ENCODE results near the gene NUP93. TPM values are rescaled to one million over a fixed set of nuclear protein-coding genes. Genes with fewer than 3 reads are reported as not detected.

Gene NUP93
- total RNA-seq, 1 experiment from 2014 or later = 102 TPM

DNA sequence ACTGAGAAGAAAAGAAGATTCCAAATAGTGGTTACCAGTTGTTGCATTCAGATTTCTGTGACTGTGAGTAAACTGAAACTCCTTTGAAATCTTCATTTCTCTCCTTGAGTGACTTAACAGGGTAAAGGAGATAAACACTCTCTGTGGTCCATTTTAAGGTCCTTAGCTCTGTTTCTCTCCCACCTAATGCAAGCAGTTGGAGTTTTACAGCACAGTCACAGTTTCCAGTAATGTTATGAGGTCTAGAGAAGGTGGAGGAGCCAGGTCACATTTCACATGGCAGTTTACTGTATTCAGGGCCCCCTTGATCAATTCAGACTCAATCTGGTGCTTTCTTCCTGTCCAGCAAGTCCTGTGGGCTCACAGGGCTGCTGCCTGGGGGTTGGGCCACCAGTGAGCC, 102.8 kb downstream of the NUP93 start:
- H3K27ac ChIP-seq = no peak overlapping the region
- no peaks in the 10 kb centered on the region for H3K4me1 ChIP-seq (replicated peaks)
- H3K27me3 ChIP-seq (replicated peaks) = no peaks in the 10 kb centered on the region
- DNase-seq (ENCODE audit: low read depth in 1 of 2, low spot score in 2 of 2) = no peak
- H3K36me3 ChIP-seq = peaks cover 71% of the 10 kb centered on the region
- no peak overlapping the region for H3K4me3 ChIP-seq
- H3K9me3 ChIP-seq (replicated peaks) = no peaks in the 10 kb centered on the region

DNA sequence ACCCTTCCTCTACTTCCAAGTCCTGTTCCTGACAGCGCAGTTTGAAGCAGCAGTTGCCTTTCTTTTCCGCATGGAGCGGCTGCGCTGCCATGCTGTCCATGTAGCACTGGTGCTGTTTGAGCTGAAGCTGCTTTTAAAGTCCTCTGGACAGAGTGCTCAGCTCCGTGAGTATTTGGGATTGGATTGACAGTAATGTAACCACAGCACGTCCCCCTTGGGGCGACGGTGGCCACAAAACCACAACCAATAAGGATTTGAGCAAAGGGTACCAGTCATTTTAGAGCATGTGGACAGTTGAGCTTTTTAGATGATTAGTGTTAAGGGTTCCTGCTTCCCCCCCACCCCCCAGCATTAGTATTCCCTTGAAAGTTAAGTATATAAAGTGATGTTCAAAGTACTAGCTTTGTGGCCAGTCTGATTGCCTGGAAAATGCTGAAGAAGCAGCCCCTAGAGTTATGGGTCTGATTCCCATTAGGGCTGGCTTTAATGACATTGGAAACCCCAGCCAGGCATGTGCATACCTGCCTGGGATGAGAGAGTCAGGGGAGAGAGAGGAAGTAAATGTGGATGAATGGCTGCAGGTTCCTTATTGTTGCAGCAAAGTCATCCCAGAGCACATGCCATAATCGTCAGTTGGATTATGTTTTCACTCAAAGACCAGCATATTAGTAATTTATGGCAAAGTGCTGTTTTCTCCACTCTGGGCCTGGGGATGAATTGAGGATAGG, 103.5 kb downstream of the NUP93 start:
- Histone ChIP-seq H3K4me1 (replicated peaks) (no peaks in the 10 kb centered on the region), H3K27me3 (replicated peaks) (no peaks in the 10 kb centered on the region), H3K9me3 (replicated peaks) (no peaks in the 10 kb centered on the region; the same call in 1 of the 2 replicates), H3K4me3 (no peak overlapping the region), H3K27ac (no peak overlapping the region), H3K36me3 (peaks cover 77% of the 10 kb centered on the region)
- no peak for DNase-seq (ENCODE audit: low read depth in 1 of 2, low spot score in 2 of 2)

DNA sequence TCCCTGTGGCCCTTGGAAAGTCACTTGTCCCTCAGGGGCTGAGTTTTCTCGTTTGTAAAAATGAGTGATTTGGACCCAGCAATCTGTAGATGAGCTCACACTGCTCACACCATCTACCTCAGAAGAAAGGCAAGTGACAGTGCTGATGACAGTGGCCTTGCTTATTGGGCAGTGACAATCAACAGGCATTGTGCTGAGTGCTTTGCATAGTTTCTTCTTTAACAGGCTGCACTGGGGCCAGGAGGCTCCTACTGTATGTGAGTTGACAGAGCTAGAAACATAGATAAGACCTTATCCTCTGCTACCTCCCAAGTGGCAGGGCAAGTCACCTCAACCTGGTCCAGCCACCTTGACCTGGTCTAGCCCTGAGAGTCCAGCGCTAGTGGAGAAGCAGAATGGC, 105.4 kb downstream of the NUP93 start:
- no peak overlapping the region for H3K27ac ChIP-seq
- H3K27me3 ChIP-seq (replicated peaks) = no peaks in the 10 kb centered on the region
- H3K9me3 ChIP-seq (replicated peaks) = no peaks in the 10 kb centered on the region; the same call in 1 of the 2 replicates
- DNase-seq (ENCODE audit: low read depth in 1 of 2, low spot score in 2 of 2) = no peak
- peaks cover 78% of the 10 kb centered on the region for H3K36me3 ChIP-seq
- no peaks in the 10 kb centered on the region for H3K4me1 ChIP-seq (replicated peaks)
- no peak overlapping the region for H3K4me3 ChIP-seq

DNA sequence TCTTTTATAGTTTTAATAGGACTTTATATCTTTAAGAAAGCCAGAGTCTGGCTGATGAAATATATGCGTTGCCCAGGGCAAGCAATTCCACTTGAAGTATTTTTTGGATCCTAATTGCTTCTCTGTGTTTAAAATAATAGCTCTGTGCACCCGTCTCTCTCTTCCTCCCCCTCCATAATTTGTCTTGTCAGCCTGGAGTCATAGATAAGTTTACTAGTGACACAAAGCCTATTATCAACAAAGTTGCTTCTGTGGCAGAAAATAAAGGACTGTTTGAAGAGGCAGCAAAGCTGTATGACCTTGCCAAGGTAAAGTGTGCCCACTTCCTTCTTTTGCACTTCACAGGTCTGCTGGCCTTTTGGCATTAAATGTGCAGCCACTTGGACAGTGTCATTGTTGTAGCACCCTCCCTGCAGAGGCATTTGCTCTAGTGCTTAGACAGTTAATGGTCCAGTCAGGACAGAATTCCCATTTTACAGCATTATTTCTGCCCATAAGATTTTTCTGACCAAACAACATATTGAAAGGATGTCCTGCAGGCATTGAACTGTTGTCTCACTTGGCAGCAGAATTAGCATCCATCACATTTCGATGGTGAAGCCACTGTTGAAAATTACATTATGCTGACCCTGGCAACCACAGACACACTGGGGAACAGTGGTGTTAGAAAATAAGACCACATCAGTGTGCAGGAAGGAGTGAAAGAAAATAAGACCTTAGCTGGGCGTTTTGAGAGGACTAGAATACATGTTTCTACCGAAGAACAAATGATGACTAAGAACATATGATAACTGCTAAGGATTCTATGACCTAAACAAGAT, 106.7 kb downstream of the NUP93 start:
- Histone ChIP-seq H3K36me3 (peaks cover 76% of the 10 kb centered on the region), H3K9me3 (replicated peaks) (no peaks in the 10 kb centered on the region; the same call in 1 of the 2 replicates), H3K4me1 (replicated peaks) (no peaks in the 10 kb centered on the region), H3K4me3 (no peak overlapping the region), H3K27ac (no peak overlapping the region), H3K27me3 (replicated peaks) (no peaks in the 10 kb centered on the region)
- no peak for DNase-seq (ENCODE audit: low read depth in 1 of 2, low spot score in 2 of 2)

DNA sequence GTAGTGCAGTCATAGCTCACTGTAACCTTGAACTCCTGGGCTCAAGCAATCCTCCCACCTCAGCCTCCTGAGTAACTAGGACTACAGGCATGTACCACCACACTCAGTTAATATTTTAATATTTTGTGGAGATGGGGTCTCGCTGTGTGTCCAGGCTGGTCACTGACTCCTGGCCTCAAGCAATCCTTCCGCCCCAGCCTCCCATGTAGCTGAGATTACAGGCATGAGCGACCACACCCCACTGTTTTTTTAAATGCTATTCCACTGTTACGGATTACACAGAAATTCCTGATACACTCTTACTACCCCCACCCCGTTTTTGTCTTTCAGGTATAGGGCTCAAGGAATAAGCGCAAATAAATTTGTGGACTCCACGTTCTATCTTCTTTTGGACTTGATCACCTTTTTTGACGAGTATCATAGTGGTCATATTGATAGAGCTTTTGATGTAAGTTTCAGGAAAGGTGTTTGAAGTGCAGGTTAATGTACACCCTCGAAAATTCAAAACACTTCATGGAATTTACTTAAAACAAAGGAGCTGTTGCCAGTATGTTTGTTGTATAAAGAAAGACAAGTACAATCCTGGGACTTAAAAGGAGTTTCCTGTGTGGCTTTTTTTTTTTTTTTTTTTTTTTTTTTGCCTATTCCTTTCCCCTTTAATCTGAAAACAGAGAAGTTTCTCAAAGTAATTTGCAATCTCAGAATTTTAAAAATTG, 108.9 kb downstream of the NUP93 start:
- Histone ChIP-seq H3K4me3 (no peak overlapping the region), H3K9me3 (replicated peaks) (no peaks in the 10 kb centered on the region; the same call in 1 of the 2 replicates), H3K27me3 (replicated peaks) (no peaks in the 10 kb centered on the region), H3K4me1 (replicated peaks) (no peaks in the 10 kb centered on the region), H3K27ac (no peak overlapping the region), H3K36me3 (peaks cover 81% of the 10 kb centered on the region)
- DNase-seq (ENCODE audit: low read depth in 1 of 2, low spot score in 2 of 2) = no peak

DNA sequence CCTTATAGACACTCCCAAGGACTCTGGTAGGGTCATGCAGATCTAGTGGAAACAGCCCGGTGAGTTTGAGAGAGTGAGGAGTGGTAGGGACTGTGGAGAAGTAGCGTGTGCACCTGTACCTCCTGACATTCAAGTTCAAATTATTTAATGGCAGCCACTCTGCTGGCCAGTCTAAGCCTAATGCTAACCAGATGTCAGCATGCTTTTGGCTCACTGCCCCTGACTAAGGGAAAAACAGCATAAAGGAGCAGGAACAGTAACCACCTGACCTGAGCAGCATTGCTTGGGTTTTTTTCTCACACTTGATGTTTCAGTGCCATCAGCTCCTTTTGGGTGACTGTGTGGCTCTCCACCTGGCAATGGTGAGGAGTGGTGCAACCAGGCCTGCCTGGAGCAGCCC, 111.3 kb downstream of the NUP93 start:
- no peaks in the 10 kb centered on the region for H3K27me3 ChIP-seq (replicated peaks)
- peaks cover 66% of the 10 kb centered on the region for H3K36me3 ChIP-seq
- no peak overlapping the region for H3K4me3 ChIP-seq
- H3K27ac ChIP-seq = no peak overlapping the region
- no peaks in the 10 kb centered on the region for H3K4me1 ChIP-seq (replicated peaks)
- no peak for DNase-seq (ENCODE audit: low read depth in 1 of 2, low spot score in 2 of 2)
- no peaks in the 10 kb centered on the region; the same call in 1 of the 2 replicates for H3K9me3 ChIP-seq (replicated peaks)

DNA sequence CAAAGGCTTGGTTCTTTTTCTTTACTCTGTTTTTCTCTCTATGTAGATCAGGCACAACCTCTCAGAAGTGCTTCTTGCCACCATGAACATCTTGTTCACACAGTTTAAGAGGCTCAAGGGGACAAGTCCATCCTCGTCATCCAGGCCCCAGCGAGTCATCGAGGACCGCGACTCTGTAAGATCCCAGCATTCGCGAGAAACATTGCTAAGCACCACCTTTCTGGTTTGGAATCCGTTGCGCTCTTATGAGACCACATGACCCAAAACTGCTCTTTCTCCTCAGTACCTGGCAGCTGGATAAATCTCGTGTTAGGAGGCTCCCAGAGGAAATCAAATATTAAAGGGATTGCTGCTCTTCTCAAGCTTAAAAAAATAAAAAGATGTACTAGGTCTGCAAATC, 111.7 kb downstream of the NUP93 start:
- H3K4me1 ChIP-seq (replicated peaks) = no peaks in the 10 kb centered on the region
- H3K36me3 ChIP-seq = peaks cover 62% of the 10 kb centered on the region
- H3K27me3 ChIP-seq (replicated peaks) = no peaks in the 10 kb centered on the region
- no peaks in the 10 kb centered on the region; the same call in 1 of the 2 replicates for H3K9me3 ChIP-seq (replicated peaks)
- no peak overlapping the region for H3K4me3 ChIP-seq
- no peak for DNase-seq (ENCODE audit: low read depth in 1 of 2, low spot score in 2 of 2)
- no peak overlapping the region for H3K27ac ChIP-seq

DNA sequence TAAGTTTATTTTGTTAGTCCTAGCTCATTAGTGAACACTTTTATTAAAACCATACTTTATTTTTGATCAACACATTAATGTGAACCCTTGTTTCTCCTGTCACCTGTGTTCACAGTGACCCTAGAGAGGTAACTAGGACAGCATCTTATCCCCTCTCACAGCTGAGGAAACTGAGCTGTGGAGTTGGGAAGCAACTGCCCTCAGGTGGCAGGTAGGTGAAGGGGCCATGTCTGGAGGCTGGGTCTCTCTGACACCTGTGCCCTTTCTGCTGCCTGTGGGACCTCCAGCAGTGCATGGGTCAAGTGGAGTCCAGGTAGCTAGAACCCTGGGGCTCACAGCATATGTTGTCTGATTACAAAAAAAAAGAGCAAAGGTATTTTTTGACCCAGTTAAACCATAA, 112.2 kb downstream of the NUP93 start:
- no peak for DNase-seq (ENCODE audit: low read depth in 1 of 2, low spot score in 2 of 2)
- H3K27ac ChIP-seq = no peak overlapping the region
- no peaks in the 10 kb centered on the region for H3K27me3 ChIP-seq (replicated peaks)
- H3K9me3 ChIP-seq (replicated peaks) = no peaks in the 10 kb centered on the region; the same call in 1 of the 2 replicates
- H3K4me3 ChIP-seq = no peak overlapping the region
- H3K36me3 ChIP-seq = peaks cover 59% of the 10 kb centered on the region
- H3K4me1 ChIP-seq (replicated peaks) = no peaks in the 10 kb centered on the region

DNA sequence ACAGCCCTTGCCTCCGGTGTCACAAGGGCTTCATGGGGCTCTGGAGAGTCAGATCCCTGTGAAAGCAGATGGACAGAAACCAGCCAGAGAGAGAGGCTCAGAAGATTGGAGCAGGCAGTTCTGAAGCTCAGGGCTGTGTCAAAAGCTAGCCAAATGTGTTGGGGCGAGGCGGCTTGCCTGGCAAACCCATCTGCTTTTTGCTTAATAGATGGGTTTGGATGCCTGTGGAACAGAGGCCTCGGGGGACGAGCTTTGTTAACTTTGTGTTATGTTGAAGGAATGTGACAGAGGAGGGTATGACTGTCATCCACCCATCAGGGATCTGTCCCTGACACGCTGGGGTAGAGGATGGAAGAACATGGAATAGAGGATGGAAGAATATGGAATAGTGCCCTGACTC, 114.1 kb downstream of the NUP93 start:
- Histone ChIP-seq H3K4me1 (replicated peaks) (peaks cover 15% of the 10 kb centered on the region), H3K36me3 (peaks cover 41% of the 10 kb centered on the region), H3K4me3 (no peak overlapping the region), H3K9me3 (replicated peaks) (no peaks in the 10 kb centered on the region), H3K27ac (no peak overlapping the region), H3K27me3 (replicated peaks) (no peaks in the 10 kb centered on the region)
- DNase-seq (ENCODE audit: low read depth in 1 of 2, low spot score in 2 of 2) = no peak

DNA sequence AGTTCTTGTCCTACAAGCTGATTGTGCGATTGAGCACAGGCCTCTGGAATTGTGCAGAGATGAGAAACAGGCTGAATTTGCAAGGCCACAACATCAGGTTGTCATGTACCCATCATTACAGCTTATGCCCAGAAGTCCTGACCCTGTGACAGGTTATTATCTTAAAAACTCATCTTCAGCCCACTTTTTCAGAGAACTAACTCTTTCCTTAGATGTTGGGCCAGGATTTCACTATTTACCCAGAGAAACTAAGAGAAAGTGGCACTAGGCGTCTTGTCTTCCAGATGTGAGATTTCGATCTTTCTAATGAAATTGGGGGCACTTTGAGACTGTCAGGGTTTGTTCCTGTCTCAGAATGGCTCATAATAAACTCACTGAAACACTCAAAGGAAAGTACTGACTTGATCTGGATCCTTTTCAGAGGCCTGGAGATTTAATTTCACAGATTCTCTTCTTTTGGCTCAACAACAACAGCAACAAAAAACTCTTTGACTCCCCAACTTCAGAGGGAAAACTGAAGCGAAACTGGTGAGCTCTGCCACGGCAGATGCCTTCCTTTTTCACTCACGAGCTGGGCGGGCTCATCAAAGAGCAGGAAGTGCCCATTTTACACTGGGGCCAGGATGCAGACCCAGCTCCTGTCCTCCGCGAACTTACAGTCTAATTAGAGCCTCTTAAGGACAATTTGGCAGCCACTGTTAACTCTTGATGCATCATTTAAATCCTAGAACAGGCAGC, 117.4 kb downstream of the NUP93 start:
- H3K36me3 ChIP-seq = peaks cover 16% of the 10 kb centered on the region
- no peak overlapping the region for H3K4me3 ChIP-seq
- H3K9me3 ChIP-seq (replicated peaks) = no peaks in the 10 kb centered on the region
- H3K27ac ChIP-seq = no peak overlapping the region; the same call in 1 of the 2 replicates
- H3K27me3 ChIP-seq (replicated peaks) = no peaks in the 10 kb centered on the region
- H3K4me1 ChIP-seq (replicated peaks) = peaks cover 46% of the 10 kb centered on the region
- DNase-seq (ENCODE audit: low read depth in 1 of 2, low spot score in 2 of 2) = no peak

DNA sequence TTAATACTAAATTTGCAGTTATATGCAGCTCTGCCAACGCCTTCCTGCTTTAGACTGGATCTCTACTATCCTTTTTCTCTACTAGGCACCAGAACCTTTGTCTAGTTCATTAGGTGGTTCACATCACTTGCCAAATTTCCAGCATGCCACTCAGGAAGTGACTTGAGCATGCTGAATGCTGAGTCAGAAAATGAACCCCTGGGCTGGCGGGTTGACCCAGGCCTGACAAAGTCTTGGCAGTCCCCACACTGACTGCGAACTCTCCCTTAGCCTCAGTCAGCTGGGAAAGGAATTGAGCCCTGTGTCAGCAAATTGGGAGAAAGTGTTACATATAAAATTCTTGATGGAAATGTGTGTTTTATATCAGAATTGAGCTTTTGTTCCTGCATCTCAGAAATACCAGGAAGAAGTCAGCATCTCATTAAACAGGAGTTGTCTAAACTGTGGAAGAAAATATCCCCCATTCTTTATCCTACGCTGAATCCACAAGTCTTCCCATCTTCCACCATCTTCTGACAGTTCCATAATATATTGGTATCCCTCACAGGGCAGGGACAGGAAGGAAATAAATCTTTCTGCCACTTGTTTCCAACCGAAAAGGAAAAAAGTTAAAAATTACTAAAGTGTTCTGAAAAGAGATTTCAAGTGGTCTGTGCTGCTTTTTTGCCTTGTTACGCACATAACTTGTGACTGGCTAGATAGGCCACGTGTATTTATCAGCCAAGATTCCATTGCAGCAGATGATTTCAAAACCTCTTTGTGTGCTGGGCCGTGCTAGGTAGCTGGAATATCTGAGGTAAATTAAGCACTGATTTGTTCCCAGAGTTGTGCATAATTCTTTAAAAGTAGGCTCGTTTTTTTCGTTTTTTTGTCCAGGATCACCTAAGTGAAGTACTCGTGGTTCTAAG, 118.4 kb downstream of the NUP93 start:
- peak in 1 of 2 experiments; percentile 21 for DNase-seq (ENCODE audit: low read depth in 1 of 2, low spot score in 2 of 2)
- peak overlapping the region; percentile 14; the same call in 1 of the 2 replicates for H3K27ac ChIP-seq

DNA sequence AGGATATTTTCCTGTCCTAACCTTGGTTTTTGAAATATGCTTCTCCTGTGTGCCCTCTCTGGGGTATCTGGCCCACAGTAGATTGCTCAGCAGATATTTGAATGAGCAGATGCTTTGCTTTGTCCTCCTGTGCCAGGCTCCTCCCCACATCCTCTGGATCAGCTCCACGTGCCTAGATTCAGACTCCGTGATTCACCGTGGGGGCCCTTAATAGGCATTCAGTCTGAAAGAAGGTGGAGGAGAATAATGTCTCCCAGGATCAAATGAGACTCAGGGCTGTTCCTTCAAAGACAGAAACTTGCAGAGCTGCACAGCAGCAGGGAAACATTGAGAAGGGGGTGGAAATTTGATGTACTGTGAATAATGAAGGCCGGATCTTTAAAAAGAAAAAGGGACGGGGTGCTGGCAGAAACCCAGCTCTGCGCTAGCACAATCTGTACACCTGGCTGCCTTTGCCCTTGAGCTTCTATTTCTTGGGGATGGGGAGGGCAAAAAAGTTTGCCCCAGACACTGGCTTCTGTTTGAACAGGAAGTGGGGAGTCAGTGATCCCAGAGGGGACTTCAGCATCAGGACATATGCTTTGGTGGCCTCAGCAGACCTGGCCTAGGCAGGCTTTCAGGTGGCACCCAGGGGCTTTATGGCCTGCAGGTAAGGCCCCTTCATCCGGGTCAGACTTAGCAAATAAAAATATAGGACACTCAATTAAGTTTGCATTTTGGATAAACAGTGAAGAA, 119.2 kb downstream of the NUP93 start:
- H3K9me3 ChIP-seq (replicated peaks) = no peaks in the 10 kb centered on the region
- peak overlapping the region; percentile 24 for H3K27ac ChIP-seq
- peaks cover 46% of the 10 kb centered on the region for H3K4me1 ChIP-seq (replicated peaks)
- no peaks in the 10 kb centered on the region for H3K27me3 ChIP-seq (replicated peaks)
- H3K4me3 ChIP-seq = no peak overlapping the region
- DNase-seq (ENCODE audit: low read depth in 1 of 2, low spot score in 2 of 2) = peak in 1 of 2 experiments; percentile 26
- H3K36me3 ChIP-seq = peaks cover 3% of the 10 kb centered on the region; the same call in 1 of the 2 replicates

More for the DNA sequence above, 118.4 kb downstream of the NUP93 start:
- Histone ChIP-seq H3K4me1 (replicated peaks) (peaks cover 46% of the 10 kb centered on the region), H3K9me3 (replicated peaks) (no peaks in the 10 kb centered on the region), H3K36me3 (peaks cover 8% of the 10 kb centered on the region), H3K4me3 (no peak overlapping the region), H3K27me3 (replicated peaks) (no peaks in the 10 kb centered on the region)

Data from SJSA1 (cell line).